GM21723 (cell line): Measurements from ENCODE around the gene ZNF750.
"Not testable (repeated sequence)": the region's sequence is repeated elsewhere in the genome, so short reads cannot be mapped to it uniquely, and the experiment has no call there.

Experiments used
- ATAC-seq: cut with Tn5 transposase; IDR thresholded peaks from one replicate; pipeline ENCODE4 v1.9.1; 2021; ENCODE audit warnings: mild to moderate bottlenecking, moderate library complexity; ENCODE audit not compliant: unreplicated experiment

ZNF750 gene

DNA sequence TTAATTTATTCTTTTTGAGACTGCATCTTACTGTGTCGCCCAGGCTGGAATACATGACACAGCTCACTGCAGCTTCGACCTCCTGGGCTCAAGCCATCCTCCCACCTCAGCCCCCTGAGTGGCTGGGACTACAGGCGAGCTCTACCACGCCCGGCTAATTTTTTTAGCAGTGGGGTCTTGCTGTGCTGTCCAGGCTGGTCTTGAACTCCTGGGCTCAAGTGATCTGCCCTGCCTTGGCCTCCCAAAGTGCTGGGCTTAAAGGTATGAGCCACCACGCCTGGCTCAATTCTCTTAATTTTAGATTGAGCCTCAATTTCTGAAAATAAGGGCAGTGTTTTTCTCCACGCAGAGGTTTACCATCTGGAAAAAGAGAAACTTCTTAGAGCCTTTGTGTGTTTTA, 41.1 kb downstream of the ZNF750 start:
- no peak for ATAC-seq

- ATAC-seq, result no peak
Measured at GRCh38 chr17:82797061-82797460, 42.8 kb downstream of the ZNF750 start.

- ATAC-seq, result no peak
Measured at GRCh38 chr17:82795615-82796014, 44.2 kb downstream of the ZNF750 start.

DNA sequence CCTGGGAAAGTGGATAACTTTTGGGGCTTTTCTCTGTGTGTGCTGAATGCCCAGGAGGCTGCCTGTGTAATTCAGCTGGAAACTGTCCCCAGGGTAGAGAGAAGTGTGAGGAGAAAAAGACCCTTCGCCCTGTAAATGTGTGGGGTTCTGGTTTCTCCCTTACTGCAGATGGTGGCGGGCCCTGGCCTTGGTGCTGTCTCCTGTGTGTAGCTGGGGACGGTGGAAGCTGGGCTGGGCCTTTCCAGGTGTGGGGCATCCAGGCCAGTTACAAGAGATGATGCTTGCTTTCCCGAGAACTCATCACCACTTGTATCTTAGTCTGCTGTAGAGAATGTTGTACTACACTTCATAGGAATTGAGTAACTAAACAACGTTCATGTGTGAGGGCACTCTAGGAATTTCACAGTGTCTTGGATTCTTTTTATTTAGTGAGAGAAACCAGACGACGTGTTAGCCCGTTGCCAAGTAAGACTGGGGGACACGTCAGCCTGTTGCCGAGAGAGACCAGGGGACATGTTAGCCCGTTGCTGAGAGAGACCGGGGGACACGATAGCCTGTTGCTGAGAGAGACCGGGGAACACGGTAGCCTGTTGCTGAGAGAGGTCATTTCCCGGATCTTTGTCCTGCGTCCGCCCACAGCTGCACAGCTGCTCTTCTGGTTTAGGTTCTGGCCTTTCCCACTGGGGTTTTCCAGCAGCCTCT, 44.9 kb downstream of the ZNF750 start:
- ATAC-seq, result no peak

GRCh38 chr17:82793974-82794630, 45.7 kb downstream of the ZNF750 start:
- ATAC-seq, result no peak

- ATAC-seq, result no peak
Measured at GRCh38 chr17:82791532-82791931, 48.3 kb downstream of the ZNF750 start.

- no peak for ATAC-seq
Measured at GRCh38 chr17:82790391-82790790, 49.4 kb downstream of the ZNF750 start.

- ATAC-seq, result no peak
Measured at GRCh38 chr17:82789806-82790205, 50.0 kb downstream of the ZNF750 start.

DNA sequence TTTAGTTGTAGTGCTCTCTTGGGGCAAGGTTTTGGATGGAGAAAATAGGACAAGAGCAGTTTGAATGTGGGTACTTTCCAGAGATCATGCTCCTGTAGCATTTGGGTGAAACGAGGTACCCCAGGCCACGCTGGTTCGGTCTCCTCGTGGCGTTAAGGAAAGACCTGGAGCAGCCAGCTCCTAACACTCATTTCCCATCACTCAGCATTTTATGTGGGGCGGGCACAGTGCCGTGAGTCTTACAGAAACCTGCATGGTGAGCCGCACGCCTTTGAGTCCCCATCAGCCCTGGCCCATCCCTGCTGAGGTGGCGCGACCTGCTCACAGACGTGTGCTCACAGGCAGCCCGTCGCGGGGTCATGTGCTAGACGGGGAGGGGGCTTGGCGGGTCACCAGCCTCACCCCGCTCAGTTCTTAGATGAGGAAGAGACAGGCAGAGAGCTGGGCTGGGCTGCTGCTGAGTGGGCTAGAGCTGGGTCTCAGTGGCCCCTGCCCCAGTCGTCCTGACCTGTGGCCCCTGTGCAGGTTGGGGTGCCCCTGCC, 50.7 kb downstream of the ZNF750 start:
- no peak for ATAC-seq

GRCh38 chr17:82788206-82789001, 51.4 kb downstream of the ZNF750 start:
- no peak for ATAC-seq

- ATAC-seq, result no peak
Measured at GRCh38 chr17:82787081-82787848, 52.6 kb downstream of the ZNF750 start.

- no peak for ATAC-seq
Measured at GRCh38 chr17:82786427-82786826, 53.4 kb downstream of the ZNF750 start.

- not testable (repeated sequence) for ATAC-seq
Measured at GRCh38 chr17:82785581-82785980, 54.2 kb downstream of the ZNF750 start.

GRCh38 chr17:82783498-82783897, 56.3 kb downstream of the ZNF750 start:
- ATAC-seq, result no peak

DNA sequence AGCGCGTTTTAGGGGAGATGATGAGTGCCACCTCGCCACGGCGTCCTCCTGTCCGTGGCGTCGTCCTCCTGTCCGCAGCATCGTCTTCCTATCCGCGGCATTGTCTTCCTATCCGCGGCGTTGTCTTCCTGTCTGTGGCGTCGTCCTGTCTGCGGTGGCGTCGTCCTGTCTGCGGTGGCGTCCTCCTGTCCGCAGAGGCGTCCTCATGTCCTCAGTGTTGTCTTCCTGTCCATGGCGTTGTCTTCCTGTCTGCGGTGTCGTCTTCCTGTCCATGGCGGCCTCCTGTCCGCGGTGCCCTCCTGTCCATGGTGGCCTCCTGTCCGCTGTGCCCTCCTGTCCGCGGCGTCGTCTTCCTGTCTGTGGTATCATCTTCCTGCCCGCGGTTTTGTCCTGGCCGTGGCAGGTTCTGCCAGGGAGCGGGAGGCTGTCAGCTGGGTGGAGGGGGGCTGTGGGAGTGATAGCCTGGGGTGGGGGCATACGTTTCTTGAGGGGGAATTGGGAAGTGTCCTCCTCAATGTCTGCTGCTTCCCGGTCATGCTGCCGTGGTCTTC, 57.1 kb downstream of the ZNF750 start:
- ATAC-seq, result no peak

DNA sequence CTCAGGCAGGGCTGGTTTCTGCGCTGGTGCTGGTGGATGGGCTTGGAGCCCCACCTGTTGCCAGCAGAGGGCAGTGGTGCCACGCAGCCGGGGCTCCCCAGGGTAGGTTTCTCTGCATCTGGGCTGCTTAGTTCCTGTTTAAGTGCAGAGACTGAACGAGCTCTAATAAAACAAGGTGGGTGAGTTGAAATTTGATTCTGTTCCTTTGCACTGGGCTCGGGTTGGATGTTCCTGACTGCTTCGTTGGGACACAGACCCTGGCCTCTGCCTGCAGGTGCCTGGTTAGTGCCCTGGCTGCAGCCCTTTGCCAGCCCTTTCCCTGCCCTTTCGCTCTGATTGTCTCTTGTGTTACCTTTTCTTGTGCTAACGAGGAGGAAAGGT, 57.9 kb downstream of the ZNF750 start:
- no peak for ATAC-seq

- ATAC-seq, result no peak
Measured at GRCh38 chr17:82780971-82781893, 58.6 kb downstream of the ZNF750 start.

DNA sequence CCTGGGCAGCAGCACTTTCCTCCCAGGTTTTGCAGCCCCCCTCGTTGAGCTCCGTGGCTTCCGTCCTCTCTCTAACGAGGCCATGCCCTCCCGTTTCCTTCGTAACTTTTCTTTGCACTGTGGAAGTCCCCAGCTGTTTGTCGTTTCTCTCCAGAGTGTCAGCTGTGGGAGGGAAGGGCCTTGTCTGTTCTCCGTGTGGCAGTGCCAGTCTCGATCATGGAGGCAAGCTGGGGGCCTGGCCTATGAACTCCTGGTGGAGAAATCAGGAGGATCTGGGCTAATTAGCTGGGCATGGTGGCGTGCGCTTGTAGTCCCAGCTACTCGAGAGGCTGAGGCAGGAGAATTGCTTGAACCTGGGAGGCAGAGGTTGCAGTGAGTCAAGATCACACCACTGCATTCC, 59.6 kb downstream of the ZNF750 start:
- no peak for ATAC-seq

DNA sequence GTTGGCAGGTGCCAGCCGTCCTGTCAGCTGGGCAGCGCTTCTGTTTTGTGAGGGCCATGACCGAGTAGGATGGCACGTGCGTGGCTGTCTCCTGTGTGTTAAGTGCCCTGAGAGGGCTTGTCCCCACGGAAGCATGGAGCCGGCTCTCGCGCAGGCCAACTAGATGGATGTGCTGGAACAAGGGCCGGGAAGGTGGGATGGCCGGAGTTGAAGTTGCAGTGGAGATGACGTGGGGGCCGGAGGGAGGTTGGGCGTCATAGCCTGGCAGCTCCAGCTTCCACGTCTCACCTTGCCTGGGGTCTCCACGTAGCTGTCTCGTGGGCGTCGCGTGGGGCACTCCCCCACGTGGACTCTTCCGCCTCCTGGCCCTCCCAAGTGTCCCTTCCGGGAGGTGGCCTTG, 60.3 kb downstream of the ZNF750 start:
- no peak for ATAC-seq
